Measurements from ENCODE around the gene SDK1.
"Not testable (repeated sequence)": the region's sequence is repeated elsewhere in the genome, so short reads cannot be mapped to it uniquely, and the experiment has no call there.

The SDK1 gene

DNA sequence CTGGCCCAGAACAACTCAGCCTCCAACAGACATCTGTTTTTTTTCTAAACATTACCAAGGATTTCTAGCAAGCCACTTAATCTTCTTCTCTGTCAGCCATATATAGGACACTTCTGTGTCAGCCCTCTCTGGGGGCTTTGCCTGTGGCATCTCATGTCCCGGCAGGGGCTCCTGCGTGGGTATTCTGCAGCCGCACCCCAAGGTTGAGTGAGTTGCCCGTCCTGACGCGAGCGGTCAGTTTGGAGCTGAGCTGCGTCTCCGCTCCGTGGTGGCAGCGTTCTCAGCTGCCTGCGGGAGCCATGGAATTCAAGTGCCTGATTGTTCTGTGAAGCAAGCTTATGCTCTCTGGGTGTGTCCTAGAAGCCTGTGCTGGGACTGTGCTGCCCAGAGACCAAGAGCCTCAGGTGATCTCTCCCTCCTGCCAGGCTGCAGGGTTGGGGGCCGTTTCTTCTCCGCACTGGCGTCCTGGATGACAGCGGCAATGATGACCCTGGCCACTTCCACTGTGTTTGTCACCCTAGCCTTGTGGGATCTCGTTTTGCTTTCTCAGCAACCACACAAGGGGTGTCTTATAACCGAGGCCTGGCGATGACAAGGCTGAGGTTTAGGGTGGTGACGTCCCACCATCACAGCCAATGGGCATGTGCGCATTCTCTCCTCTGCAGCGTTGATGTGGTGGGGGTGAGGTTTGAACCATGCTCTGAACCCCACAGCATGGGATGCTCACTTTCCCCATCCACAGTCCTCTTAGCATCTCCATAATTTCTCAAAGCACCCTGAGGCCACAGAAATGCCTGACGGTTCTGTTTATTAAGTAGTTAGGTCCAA lies 768.4 kb downstream of the SDK1 start:
- DNase-seq (ENCODE audit: low read depth, low spot score) = no peak

DNA sequence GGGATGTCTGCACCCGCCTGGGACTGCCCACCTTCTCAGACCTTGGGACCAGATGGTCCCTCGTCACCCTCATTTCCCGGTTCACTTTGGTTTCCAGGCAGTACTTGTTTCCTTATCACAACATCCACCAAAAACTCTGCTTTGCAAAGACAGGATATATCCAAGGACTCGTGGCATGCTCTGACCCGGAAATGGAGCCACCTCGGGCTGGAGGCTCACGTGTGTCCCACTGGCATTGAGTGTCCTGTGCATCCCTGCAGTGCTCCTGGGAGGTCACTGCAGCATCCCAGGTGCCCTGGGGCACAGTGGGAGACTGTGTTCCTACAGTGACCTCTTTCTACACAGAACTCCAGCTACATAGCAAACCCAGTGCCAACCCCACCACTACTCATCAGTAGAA lies 769.2 kb downstream of the SDK1 start:
- no peak for DNase-seq (ENCODE audit: low read depth, low spot score)

DNA sequence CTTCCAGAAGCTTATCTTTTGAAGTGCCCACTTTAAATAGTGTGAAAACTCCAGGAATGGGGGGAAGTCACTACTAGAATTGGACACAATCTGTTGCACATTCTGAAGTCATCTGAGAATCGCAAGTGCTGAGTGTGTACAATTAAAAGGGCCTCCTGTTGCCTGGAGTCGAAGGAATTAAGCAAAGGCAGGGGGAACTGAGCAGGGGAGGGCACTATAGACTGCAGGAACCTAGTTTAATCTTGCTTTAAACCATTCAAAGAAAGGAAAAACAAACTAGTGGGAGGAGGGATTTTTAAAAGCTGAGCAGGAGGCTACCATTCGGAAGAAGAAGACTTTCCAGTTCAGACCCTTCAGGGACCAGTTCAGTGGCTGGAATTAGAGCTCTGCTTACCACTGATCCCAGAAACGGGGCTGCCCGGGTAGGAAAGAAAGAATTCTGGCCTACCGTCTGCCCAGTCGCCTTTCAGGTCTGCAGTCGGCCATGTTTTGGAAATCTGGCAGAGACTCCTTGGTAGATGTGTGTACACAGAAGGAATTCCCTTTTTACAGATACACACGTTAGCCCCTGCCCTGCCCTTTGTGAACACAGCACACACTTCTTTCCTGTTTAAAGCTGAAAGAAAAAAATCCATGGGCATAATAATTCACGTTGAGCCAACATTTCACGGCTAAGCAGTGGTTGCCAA lies 770.5 kb downstream of the SDK1 start:
- no peak for DNase-seq (ENCODE audit: low read depth, low spot score)

DNA sequence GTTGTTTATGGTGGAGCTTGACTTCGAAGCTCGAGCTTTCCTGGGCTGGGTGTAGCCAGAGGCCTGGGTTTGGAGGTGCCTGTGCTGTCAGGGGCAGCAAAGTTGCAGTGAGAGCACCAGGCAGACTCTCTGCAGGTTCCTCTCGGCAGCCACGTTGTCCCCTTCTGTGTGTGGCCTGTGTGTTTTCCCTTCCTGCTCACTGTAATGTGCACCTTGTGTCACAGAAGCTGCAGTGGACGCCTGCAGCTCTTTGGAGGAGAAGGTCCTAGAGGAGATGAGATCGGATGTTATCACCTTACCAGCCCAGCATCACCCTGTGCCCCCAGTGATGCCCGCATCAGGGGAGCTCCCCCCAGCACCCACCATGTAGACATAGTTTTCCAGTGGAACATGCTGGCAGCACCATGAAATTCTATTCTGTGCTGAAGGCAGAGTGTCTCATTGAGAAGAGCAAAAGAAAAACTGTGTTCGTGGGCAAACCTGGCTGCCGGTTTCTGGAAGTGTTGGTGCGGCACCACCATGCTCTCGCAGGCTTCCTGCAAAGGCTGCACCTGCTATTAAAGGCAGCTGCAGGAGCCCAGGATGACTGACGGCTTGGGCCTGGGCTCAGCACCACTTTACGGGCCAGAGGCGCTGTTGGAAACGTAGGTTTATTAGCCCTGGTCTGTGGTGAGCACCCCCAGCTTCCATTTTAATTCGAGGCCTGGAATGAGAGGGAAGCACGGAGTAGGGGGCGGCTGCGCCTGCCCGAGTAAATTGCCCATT lies 771.3 kb downstream of the SDK1 start:
- DNase-seq (ENCODE audit: low read depth, low spot score) = no peak

DNA sequence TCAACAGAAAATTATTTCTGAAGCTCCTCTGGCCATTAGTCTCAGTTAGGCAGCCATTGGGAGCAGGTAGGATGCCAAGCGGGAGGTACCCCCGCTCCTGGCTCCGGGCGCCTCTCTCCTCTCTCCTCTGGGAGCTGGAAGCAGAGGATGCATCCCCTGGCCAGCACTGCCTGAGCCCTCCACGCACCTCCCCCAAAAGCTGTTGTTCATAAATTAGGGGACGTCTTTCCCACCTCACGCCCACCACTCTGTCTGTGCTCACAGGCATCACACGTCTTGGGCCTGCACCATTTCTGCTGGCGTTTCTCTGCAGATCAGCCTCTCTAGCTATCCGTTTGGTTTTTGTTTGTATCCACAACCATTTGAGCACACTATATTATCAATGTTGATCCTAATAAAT lies 772.0 kb downstream of the SDK1 start:
- DNase-seq (ENCODE audit: low read depth, low spot score) = no peak

DNA sequence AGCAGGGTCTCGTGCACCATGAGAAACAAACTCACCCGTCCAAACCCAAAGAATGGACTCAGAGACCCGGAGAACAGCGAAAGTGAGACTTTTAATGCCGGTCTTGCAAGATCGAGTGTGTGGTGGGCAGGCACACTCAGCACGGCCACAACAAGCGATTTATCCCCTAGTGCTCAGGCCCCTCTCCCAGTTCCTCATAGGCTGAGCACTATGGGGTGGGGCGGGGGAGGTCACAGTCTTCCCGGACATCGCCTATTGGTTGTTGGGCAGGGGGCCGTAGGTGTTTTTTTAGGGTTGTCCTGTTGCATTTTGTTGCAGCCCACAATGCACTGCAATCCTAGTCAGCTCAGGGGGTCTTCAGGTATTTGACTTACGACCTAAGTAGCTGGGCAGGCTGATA lies 772.7 kb downstream of the SDK1 start:
- no peak for DNase-seq (ENCODE audit: low read depth, low spot score)

DNA sequence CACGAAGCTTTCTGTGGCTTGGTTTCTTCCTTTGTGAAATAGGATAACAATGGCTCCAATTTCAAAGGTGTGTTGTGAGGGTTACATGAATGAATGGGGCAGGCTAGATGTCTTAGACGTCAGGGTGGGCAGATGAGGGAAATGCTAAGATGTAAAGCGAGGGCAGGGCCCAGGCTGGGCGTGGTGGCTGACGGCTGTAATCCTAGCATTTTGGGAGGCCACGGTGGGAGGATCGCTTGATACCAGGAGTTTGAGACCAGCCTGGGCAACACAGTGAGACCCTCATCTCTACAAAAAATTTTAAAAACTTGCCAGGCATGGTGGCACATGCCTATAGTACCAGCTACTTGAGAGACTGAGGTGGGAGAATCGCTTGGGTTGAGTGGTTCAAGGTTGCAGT lies 773.4 kb downstream of the SDK1 start:
- DNase-seq (ENCODE audit: low read depth, low spot score) = no peak

DNA sequence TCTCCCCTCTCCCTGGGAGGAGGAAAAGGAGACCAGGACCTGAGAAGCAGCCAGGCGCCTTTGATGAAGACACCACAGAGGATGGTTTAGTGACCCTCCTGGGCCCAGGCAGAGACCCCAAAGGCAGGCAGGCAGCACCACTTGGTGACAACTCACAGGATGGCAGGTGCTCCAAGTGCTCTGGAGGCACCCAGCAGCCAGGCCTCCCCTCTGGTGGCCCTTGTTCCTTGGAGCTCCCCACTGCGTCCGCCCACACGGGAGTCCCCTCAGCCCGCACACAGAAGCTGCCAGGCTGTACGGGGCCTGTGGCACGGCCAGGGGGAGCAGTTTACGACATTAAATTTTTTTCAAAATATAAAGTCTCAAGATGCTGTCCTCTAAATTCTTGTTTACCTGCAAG lies 773.9 kb downstream of the SDK1 start:
- DNase-seq (ENCODE audit: low read depth, low spot score) = no peak

DNA sequence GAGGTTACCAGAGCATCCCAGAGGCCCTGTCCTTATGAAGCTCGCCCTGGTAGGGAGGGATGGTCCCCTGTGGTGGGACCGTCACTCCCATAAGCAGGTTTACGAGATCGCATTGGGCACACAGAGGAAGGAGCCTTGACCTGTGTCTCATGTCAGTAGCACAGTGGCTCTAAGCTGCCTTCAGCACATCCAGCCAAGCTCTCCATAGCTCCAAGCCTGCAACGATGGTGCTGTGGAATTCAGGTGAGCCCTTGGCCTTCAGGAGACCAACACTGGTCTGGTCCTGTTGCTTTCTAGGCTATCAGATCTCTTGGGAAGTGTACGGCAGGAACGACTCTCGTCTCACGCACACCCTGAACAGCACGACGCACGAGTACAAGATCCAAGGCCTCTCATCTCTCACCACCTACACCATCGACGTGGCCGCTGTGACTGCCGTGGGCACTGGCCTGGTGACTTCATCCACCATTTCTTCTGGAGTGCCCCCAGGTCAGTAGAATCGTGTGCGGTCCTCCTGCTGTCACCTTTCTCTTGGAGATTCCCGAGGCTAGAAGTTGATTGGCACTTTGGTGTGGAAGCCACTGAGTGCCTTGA lies 775.7 kb downstream of the SDK1 start:
- DNase-seq (ENCODE audit: low read depth, low spot score) = no peak

DNA sequence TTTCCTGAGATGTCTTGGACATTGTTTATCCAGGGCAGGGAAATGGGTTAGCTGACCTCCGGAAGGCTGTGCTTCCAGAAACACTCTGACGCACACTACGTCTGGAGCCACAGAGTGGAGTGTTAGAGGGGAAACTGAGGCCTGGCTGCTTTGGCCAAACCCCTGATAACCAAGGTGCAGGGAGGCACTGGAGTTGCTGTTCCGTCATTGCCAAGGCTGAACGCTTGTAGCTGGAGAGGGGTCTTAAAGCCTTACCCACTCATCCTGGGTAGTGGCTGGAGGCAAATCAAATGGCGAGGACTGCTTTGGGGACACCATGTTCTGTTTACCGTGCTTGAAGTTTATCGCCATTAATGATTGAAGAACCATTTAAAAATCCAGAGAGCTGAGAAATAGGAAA lies 776.9 kb downstream of the SDK1 start:
- no peak for DNase-seq (ENCODE audit: low read depth, low spot score)

DNA sequence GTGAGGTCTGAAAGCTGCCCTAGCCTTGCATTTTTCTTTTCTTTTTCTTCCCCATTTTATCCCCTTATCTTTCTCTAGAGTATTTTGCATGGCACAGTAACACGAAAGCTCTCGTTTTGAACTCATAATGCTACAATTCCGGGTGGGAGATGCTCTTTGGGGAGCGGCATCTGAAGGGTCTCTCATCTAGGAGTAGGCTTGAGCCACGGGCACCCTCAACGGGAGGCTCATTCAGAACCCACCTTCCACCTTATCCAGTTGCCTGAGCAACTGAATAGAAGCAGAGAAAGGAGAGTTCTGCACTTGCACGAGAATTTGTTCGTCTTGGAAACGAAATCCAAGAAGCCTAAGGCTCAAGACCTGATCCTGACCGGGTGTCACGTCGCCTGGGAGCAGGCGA lies 777.5 kb downstream of the SDK1 start:
- DNase-seq (ENCODE audit: low read depth, low spot score) = no peak

DNA sequence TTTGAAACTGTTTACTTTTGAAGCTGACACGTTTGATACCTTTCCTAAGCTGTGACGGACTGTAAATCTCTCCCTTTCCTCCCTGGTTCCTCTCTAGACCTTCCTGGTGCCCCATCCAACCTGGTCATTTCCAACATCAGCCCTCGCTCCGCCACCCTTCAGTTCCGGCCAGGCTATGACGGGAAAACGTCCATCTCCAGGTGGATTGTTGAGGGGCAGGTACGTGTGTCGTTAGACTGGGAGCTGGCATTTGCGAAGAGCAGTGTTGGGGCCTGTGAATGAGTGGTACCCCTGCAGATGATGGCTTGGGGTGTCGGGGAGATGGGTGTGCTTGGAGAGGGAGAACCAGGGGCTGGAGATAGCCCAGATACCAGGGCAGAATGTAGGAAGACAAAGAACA lies 778.3 kb downstream of the SDK1 start:
- DNase-seq (ENCODE audit: low read depth, low spot score) = no peak

DNA sequence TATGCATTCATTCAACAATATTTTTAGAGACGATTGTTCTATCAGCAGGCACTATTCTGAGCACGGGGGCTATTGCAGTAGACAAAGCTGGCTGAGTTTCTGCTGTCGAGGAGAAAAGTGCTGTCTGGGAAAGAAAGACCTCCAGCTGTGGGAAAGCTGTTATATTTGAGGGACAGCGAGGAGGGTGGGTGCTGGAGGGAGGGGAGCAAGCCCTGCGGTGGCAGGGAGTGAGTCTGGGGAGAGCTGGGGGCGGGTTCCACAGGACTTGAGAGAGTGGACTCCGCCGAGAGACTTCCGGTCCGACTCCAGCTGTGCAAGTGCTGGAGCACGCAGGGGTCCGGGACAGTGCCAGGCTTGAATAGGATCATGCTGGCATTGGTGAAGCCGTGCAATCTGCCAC lies 778.9 kb downstream of the SDK1 start:
- DNase-seq (ENCODE audit: low read depth, low spot score) = no peak

DNA sequence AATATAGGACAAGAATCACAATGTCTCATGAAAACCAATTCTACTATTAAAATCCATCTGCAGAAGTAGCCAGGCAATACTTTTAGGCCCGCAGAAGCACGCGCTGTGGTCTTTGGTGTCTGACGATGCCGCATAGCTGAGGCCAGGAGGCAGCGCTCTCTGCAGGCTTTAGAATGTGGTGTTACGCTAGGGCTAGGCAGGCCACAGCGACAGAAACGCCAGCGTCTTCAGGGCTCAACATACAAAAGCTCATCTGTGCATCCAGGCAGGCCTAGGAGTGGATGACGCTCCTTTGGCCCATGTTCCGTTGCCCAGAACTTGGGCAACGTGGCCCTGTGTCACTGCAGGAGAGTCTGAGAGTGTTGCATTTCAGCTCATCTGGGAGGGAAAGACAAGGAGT lies 779.9 kb downstream of the SDK1 start:
- no peak for DNase-seq (ENCODE audit: low read depth, low spot score)

DNA sequence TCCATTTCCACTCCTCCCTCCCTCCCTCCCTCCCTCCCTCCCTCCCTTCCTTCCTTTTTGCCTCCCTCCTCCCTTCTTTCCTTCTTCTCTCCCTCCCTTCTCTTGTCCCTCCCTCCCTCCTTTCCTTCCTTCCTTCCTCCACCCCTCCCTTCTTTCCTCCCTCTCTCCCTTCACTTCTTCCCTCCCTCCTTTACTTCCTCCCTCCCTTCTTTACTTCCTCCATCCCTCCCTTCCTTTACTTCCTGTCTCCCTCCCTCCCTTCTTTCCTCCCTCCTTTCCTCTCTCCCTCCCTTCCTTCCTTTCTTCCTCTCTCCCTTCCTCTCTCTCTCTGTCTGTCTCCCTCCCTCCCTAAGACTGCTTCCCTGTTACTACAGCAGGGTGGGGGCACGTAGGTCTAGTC lies 782.5 kb downstream of the SDK1 start:
- DNase-seq (ENCODE audit: low read depth, low spot score) = no peak

DNA sequence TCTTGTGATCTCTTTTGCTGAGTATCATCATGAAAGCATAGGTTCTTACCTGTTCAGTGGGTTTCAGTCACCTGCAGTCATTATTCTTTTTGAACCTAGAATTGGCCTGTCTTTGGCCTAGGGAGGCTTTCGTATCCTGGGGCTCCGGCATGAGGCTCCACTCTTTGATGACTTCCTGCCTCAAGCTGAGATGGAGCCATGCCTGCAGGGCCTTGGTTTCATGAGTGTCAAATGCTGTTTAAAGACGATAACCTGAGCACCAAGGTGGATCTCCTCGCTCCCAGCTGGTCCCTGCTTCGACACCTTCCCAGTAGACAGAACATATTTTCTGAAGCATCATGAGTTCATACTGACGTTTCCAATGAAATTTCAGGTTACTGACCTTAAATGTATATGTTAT lies 783.2 kb downstream of the SDK1 start:
- DNase-seq (ENCODE audit: low read depth, low spot score) = no peak

DNA sequence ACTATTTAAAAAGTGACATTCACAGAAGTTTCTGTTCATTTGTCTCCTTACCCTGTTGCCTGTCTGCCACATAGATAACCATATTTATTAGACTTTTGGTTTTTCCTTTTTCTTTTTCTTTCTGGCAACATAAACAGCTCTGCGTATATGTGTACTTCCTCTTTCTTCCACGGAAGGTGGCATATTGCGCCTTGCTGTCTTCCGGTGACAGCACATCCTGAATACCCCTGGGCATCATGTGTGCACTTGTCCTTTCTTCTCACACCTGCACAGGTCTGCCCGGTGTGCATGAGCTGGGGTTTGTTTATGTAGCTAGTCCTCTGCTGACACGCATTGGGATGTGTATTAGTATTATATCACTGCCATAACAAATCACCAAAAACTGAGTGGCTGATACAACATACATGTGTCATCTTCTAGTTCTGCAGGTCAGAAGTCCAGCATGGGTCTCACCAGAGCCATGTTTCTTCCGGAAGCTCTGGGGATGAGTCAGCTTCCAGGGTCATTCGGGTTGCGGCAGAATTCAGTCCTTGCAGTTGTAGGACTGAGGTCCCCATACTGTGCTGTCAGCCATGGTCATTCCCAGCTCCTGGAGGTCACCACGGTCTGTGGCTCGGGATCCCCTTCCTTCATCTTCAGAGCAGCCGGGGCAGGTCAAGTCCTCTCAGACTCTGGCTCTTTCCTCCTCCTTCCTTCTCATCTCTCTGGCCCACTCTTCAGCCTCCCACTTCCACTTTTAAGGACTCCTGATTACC lies 785.1 kb downstream of the SDK1 start:
- DNase-seq (ENCODE audit: low read depth, low spot score) = no peak

DNA sequence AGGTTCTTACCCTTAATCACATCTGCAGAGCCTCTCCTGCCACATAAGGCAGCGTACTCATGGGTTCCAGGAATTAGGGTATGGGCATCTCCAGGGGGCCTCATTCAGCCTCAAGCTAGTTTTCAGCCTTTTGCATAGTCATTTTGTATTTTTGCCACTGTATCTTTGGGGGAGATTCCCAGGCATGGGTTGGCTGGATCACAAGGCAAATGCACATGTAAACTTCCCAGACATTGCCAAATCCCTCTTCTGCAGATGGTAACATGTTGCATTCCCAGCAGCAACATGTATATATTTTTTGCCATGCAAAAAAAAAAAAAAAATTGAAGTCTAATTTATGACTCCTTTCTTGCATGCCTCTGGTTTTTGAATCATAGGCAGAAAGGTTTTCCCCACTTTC lies 785.7 kb downstream of the SDK1 start:
- no peak for DNase-seq (ENCODE audit: low read depth, low spot score)

DNA sequence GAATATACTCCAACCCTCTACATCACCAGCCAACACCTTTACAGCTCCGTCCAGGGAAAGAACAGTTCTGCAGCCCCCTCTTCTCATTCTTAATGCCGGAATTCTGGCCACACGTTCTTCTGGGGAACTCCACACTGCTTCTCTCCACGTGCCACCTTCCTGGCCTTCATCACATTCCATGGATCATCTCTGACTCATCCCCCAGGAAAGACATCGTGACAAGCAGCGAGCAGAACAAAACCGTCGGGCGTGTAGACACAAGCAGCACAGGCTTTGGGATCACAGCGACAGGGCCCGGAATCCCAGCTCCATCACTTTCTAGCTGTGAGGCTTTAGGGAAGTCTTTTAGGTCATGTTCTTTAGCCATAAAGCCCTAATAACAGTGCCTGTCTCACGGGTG lies 790.7 kb downstream of the SDK1 start:
- DNase-seq (ENCODE audit: low read depth, low spot score) = no peak

DNA sequence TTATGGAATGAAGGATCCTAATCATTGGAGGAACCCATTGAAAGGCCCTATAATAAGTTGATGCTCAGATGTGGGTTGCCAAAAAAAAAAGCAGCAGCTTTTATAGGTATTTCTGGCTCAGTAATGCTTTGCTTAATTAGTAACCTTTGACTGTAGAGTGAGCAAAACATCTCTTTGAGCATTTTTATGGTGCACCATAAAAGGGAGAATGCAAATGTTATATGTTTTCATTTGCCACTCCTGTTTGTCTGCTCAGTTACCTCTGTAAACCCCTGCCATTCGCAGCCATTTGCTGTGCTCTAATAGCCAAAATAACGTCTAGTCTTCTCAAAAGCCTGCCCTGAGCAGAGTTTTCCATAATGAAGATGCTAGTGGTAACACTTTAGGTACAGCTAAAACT lies 792.0 kb downstream of the SDK1 start:
- DNase-seq (ENCODE audit: low read depth, low spot score) = no peak

DNA sequence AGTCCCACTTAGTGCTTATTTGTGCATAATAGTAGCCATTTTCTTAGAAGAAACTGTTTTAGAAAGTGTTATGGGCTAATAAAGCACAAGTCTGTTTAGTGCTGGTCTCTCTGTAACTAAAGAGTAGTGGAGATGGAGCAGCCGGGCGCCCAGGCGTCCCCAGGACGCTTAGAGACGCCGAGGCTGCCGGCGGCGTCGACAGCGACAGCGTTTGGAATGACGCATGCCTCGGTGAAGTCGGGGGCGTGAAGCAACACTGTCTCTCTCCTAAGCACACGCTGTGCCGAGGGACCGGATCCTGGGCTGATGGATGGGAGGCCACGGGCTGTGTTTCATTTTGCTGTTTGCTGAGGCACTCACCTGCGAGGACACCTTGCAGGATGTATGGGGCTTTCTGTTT lies 792.4 kb downstream of the SDK1 start:
- DNase-seq (ENCODE audit: low read depth, low spot score) = no peak

DNA sequence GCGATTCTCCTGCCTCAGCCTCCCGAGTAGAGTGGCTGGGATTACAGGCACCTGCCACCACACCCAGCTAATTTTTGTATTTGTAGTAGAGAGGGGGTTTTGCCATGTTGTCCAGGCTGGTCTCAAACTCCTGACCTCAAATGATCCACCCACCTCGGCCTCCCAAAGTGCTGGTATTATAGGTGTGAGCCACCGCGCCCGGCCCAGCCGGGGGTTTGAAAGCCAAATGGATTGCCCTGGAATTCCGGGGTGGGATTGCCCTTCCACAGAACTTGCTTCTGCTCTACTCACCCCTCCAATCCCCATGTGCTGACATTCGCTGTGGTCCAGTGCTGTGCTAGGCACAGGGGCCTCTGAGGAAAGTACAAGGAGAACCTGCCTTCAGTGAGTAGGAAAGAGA lies 793.1 kb downstream of the SDK1 start:
- DNase-seq (ENCODE audit: low read depth, low spot score) = not testable (repeated sequence)

All from astrocyte of the hippocampus (primary cell).